Astrocyte (in vitro differentiated cells and primary cell): ENCODE measurements around the gene TCIRG1. TPM values are rescaled to one million over a fixed set of nuclear protein-coding genes. Genes with fewer than 3 reads are reported as not detected.

ENCODE experiments used
- DNase-seq: peaks from one replicate; pipeline ENCODE4 v3.0.0-alpha.2; 2010; ENCODE audit warnings: low read depth
- FAIRE-seq: peaks from 2 replicates; lab custom pipeline; 2011; peaks lifted over from hg19 to GRCh38; lab: Jason Lieb, UNC
- H2AFZ ChIP-seq: 2 replicates; pipeline ENCODE4 v1.6.0; 2012; ENCODE audit warnings: low read depth, low read length, inconsistent platforms
- H3K27ac ChIP-seq: 2 replicates; pipeline ENCODE4 v1.5.1; 2011; ENCODE audit warnings: low read depth, low read length, inconsistent platforms
- H3K27me3 ChIP-seq: 2 replicates; pipeline ENCODE4 v1.6.0; 2011; ENCODE audit warnings: low read length, inconsistent platforms; ENCODE audit not compliant: insufficient read depth
- H3K36me3 ChIP-seq: 2 replicates; pipeline ENCODE4 v1.5.1; 2011; ENCODE audit warnings: low read length, inconsistent platforms; ENCODE audit not compliant: insufficient read depth
- H3K4me1 ChIP-seq: 2 replicates; pipeline ENCODE4 v1.5.1; 2011; ENCODE audit warnings: low read length, inconsistent platforms; ENCODE audit not compliant: insufficient read depth
- H3K4me2 ChIP-seq: 2 replicates; pipeline ENCODE4 v1.6.0; 2012; ENCODE audit warnings: low read length, inconsistent platforms
- H3K4me3 ChIP-seq: 2 replicates; pipeline ENCODE4 v1.5.1; 2011; ENCODE audit warnings: low read depth, mild to moderate bottlenecking, low read length, inconsistent platforms; ENCODE audit not compliant: insufficient read depth
- H3K79me2 ChIP-seq: 2 replicates; pipeline ENCODE4 v1.6.0; 2012; ENCODE audit warnings: mild to moderate bottlenecking, low read length, inconsistent platforms; ENCODE audit not compliant: insufficient read depth
- H3K9ac ChIP-seq: 2 replicates; pipeline ENCODE4 v1.6.0; 2012; ENCODE audit warnings: mild to moderate bottlenecking, low read length, inconsistent platforms
- H3K9me3 ChIP-seq: 2 replicates; pipeline ENCODE4 v1.5.1; 2012; ENCODE audit warnings: low read depth, mild to moderate bottlenecking, low read length, inconsistent platforms; ENCODE audit not compliant: insufficient read depth
- H4K20me1 ChIP-seq: 2 replicates; pipeline ENCODE4 v1.6.0; 2012; ENCODE audit warnings: low read length, inconsistent platforms; ENCODE audit not compliant: insufficient read depth
- H3K27ac Mint-ChIP-seq: one replicate; pipeline ENCODE4 v1.8.0; 2021; ENCODE audit warnings: mild to moderate bottlenecking, mixed read lengths; ENCODE audit not compliant: unreplicated experiment
- H3K27me3 Mint-ChIP-seq: one replicate; pipeline ENCODE4 v1.8.0; 2021; ENCODE audit warnings: low read depth, mixed read lengths; ENCODE audit not compliant: unreplicated experiment
- H3K36me3 Mint-ChIP-seq: one replicate; pipeline ENCODE4 v1.8.0; 2021; ENCODE audit warnings: low read depth, mixed read lengths; ENCODE audit not compliant: unreplicated experiment
- H3K4me1 Mint-ChIP-seq: one replicate; pipeline ENCODE4 v1.8.0; 2021; ENCODE audit warnings: low read depth, mixed read lengths; ENCODE audit not compliant: unreplicated experiment
- H3K4me3 Mint-ChIP-seq: one replicate; pipeline ENCODE4 v1.8.0; 2021; ENCODE audit warnings: mild to moderate bottlenecking, moderate library complexity, mixed read lengths; ENCODE audit not compliant: unreplicated experiment
- H3K9me3 Mint-ChIP-seq: one replicate; pipeline ENCODE4 v1.8.0; 2021; ENCODE audit warnings: mild to moderate bottlenecking, mixed read lengths; ENCODE audit not compliant: unreplicated experiment
- EZH2 ChIP-seq: IDR thresholded peaks from 2 replicates; pipeline ENCODE4 v1.6.1; 2012; ENCODE audit warnings: mild to moderate bottlenecking, low read length, inconsistent platforms; ENCODE audit not compliant: insufficient read depth
- total RNA-seq: library from RNA; stranded (reverse); gene quantifications from 2 replicates; pipeline ENCODE4 v1.2.1, GENCODE V29; 2021
- TF ChIP-seq, protein P1 (sequence below): IDR thresholded peaks from 2 replicates; pipeline ENCODE4 v1.5.1; 2011; ENCODE audit warnings: low read depth, mild to moderate bottlenecking, inconsistent platforms, low read length, moderate library complexity; ENCODE audit not compliant: insufficient read depth

The TCIRG1 gene
- total RNA-seq, 1 donor from 2014 or later, result 55.1 TPM

DNA sequence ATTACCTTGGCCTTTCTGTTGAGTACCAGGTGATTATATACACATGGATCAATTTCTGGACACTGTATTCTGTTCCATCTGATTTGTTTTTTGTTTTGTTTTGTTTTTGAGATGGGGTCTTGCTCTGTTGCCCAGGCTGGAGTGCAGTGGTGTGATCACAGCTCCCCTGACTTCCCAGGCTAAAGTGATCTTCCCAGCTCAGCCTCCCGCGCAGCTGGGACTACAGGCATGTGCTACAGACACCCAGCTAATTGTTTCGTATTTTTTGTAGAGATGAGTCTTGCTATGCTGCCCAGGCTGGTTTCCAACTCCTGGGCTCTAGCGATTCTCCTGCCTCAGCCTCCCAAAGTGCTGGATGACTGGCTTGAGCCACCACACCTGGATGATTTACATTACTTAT, 19.0 kb downstream of the TCIRG1 start:
- H3K4me3 Mint-ChIP-seq, result no peak overlapping the region
- FAIRE-seq, result no peak

DNA sequence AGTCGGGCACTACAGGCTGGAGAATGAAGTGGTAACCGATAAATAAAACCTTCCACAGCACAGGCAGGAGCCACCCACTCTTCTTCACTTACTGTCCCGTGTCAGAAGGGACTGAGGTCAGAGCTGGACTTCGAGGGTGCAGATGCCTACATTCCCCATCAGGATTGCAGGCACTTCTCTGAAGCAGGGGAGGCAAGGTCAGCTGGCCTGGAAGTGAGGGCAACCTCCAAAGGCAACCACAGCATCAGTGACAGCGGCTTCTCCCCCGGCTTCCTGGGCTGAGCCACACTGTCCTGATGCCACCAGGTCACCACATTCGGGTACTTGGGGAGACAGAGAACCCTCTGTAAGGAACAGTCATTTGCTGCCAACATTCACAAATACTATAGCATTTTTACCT, 22.7 kb downstream of the TCIRG1 start:
- no peak for FAIRE-seq
- no peak for DNase-seq
- peaks cover 49% of the 10 kb centered on the region for H3K36me3 Mint-ChIP-seq

More for the DNA sequence above, 19.0 kb downstream of the TCIRG1 start:
- H2AFZ ChIP-seq, result no peak overlapping the region
- H3K27ac ChIP-seq, result no peak overlapping the region
- no peaks in the 10 kb centered on the region for H3K9me3 ChIP-seq
- no peaks in the 10 kb centered on the region for H3K27me3 ChIP-seq
- no peaks in the 10 kb centered on the region for H3K4me1 Mint-ChIP-seq
- DNase-seq, result no peak
- no peaks in the 10 kb centered on the region for H3K4me1 ChIP-seq
- H4K20me1 ChIP-seq, result no peaks in the 10 kb centered on the region
- H3K4me2 ChIP-seq, result no peak overlapping the region
- H3K27ac Mint-ChIP-seq, result no peak overlapping the region
- peaks cover 43% of the 10 kb centered on the region for H3K36me3 Mint-ChIP-seq
- H3K79me2 ChIP-seq, result no peaks in the 10 kb centered on the region
- no peaks in the 10 kb centered on the region for H3K27me3 Mint-ChIP-seq
- peaks cover 7% of the 10 kb centered on the region for H3K36me3 ChIP-seq
- H3K9me3 Mint-ChIP-seq, result no peaks in the 10 kb centered on the region
- no peak overlapping the region for H3K4me3 ChIP-seq
- no peak overlapping the region for H3K9ac ChIP-seq
- TF ChIP-seq, protein P1, sequence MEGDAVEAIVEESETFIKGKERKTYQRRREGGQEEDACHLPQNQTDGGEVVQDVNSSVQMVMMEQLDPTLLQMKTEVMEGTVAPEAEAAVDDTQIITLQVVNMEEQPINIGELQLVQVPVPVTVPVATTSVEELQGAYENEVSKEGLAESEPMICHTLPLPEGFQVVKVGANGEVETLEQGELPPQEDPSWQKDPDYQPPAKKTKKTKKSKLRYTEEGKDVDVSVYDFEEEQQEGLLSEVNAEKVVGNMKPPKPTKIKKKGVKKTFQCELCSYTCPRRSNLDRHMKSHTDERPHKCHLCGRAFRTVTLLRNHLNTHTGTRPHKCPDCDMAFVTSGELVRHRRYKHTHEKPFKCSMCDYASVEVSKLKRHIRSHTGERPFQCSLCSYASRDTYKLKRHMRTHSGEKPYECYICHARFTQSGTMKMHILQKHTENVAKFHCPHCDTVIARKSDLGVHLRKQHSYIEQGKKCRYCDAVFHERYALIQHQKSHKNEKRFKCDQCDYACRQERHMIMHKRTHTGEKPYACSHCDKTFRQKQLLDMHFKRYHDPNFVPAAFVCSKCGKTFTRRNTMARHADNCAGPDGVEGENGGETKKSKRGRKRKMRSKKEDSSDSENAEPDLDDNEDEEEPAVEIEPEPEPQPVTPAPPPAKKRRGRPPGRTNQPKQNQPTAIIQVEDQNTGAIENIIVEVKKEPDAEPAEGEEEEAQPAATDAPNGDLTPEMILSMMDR, result no peak
- TF ChIP-seq EZH2, result no peak

DNA sequence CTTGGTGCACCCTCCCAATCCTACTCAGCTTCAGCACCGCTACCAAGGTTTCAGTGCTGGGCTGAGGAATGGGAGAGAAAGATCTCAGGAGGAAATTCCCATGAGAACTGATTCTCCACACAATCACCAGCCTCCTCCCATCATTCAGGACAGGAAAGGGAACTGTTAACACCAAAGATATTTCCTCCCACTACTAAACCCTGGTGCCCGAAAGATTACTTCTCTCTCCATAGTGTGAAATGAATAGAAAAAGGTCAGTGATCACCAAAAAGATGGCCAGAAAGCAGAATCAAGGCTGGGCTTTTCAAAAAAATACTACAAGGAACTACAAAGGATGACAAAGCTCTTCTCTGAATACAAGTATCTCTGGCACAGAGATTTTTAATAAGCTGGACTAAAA, 26.1 kb downstream of the TCIRG1 start:
- Histone ChIP-seq H3K4me3 (no peak overlapping the region), H2AFZ (no peak overlapping the region), H3K36me3 (peaks cover 11% of the 10 kb centered on the region), H3K9ac (no peak overlapping the region), H3K27ac (no peak overlapping the region), H4K20me1 (no peaks in the 10 kb centered on the region), H3K9me3 (no peaks in the 10 kb centered on the region), H3K27me3 (no peaks in the 10 kb centered on the region), H3K79me2 (no peaks in the 10 kb centered on the region), H3K4me1 (no peaks in the 10 kb centered on the region), H3K4me2 (no peak overlapping the region)
- no peaks in the 10 kb centered on the region for H3K9me3 Mint-ChIP-seq
- peaks cover 42% of the 10 kb centered on the region for H3K36me3 Mint-ChIP-seq
- H3K4me3 Mint-ChIP-seq, result no peak overlapping the region
- DNase-seq (no peak), FAIRE-seq (no peak)
- no peak overlapping the region for H3K27ac Mint-ChIP-seq
- TF ChIP-seq, protein P1, result no peak
- no peak for TF ChIP-seq EZH2
- no peaks in the 10 kb centered on the region for H3K27me3 Mint-ChIP-seq
- H3K4me1 Mint-ChIP-seq, result peaks cover 18% of the 10 kb centered on the region

More for the DNA sequence above, 22.7 kb downstream of the TCIRG1 start:
- H3K9ac ChIP-seq, result no peak overlapping the region
- no peak overlapping the region for H3K4me3 Mint-ChIP-seq
- H2AFZ ChIP-seq, result no peak overlapping the region
- H3K79me2 ChIP-seq, result no peaks in the 10 kb centered on the region
- H3K4me1 Mint-ChIP-seq, result peaks cover 10% of the 10 kb centered on the region
- no peak overlapping the region for H3K4me3 ChIP-seq
- H3K36me3 ChIP-seq, result peaks cover 9% of the 10 kb centered on the region
- no peaks in the 10 kb centered on the region for H3K4me1 ChIP-seq
- H4K20me1 ChIP-seq, result no peaks in the 10 kb centered on the region
- H3K4me2 ChIP-seq, result no peak overlapping the region
- no peaks in the 10 kb centered on the region for H3K27me3 Mint-ChIP-seq
- H3K27ac Mint-ChIP-seq, result no peak overlapping the region
- H3K9me3 ChIP-seq, result no peaks in the 10 kb centered on the region
- H3K27ac ChIP-seq, result no peak overlapping the region
- TF ChIP-seq, protein P1, result no peak
- no peak for TF ChIP-seq EZH2
- no peaks in the 10 kb centered on the region for H3K9me3 Mint-ChIP-seq
- H3K27me3 ChIP-seq, result no peaks in the 10 kb centered on the region
